Stimulated activated CD4-positive, alpha-beta T cell treated with anti-CD3 and anti-CD28 coated beads, Interleukin-12 subunit alpha, Interleukin-12 subunit beta, amount 100 ng/mL, for 4 hours (primary cell): ENCODE results near the gene CRISP2.

Experiments
- DNase-seq: peaks from one replicate; pipeline ENCODE4 v3.0.0-alpha.2; 2020

The CRISP2 gene

GRCh38 chr6:49653438-49653837 lies 59.9 kb downstream of the CRISP2 start:
- no peak for DNase-seq

GRCh38 chr6:49651239-49651638 lies 62.1 kb downstream of the CRISP2 start:
- no peak for DNase-seq

- no peak for DNase-seq
Measured at GRCh38 chr6:49649988-49650387, 63.4 kb downstream of the CRISP2 start.

- DNase-seq = no peak
Measured at GRCh38 chr6:49648036-49648435, 65.3 kb downstream of the CRISP2 start.

GRCh38 chr6:49647476-49647875 lies 65.9 kb downstream of the CRISP2 start:
- no peak for DNase-seq

GRCh38 chr6:49646942-49647341 lies 66.4 kb downstream of the CRISP2 start:
- no peak for DNase-seq

- no peak for DNase-seq
Measured at GRCh38 chr6:49646130-49646824, 67.1 kb downstream of the CRISP2 start.

- DNase-seq = no peak
Measured at GRCh38 chr6:49645139-49645538, 68.2 kb downstream of the CRISP2 start.
